KOPT-K1 (cell line): ENCODE measurements around the gene SMAD3.

Experiments
- H3K27ac ChIP-seq: fragments of 200-600 bp; sonication (generic); 2 replicates; pipeline ENCODE4 v1.5.1; 2016; ENCODE audit warnings: antibody characterized with exemption, mild to moderate bottlenecking, low read depth, low read length; ENCODE audit not compliant: poor library complexity, severe bottlenecking
- H3K36me3 ChIP-seq: fragments of 200-600 bp; sonication (generic); 2 replicates; pipeline ENCODE4 v1.5.1; 2017; ENCODE audit warnings: antibody characterized with exemption, mild to moderate bottlenecking, low read length, moderate library complexity; ENCODE audit not compliant: insufficient read depth
- H3K9me3 ChIP-seq: fragments of 200-600 bp; sonication (generic); 2 replicates; pipeline ENCODE4 v1.5.1; 2017; ENCODE audit warnings: antibody characterized with exemption, low read length, mild to moderate bottlenecking; ENCODE audit not compliant: insufficient read depth, poor library complexity, severe bottlenecking

SMAD3 gene

GRCh38 chr15:67103021-67103420, 37.6 kb downstream of the SMAD3 start:
- Histone ChIP-seq H3K9me3 (no peaks in the 10 kb centered on the region), H3K36me3 (no peaks in the 10 kb centered on the region), H3K27ac (peak overlapping the region; percentile 68)

GRCh38 chr15:67103432-67103831, 38.0 kb downstream of the SMAD3 start:
- peak overlapping the region; percentile 68 for H3K27ac ChIP-seq
- H3K36me3 ChIP-seq = no peaks in the 10 kb centered on the region
- no peaks in the 10 kb centered on the region for H3K9me3 ChIP-seq

- Histone ChIP-seq H3K27ac (peak overlapping the region; percentile 68), H3K36me3 (no peaks in the 10 kb centered on the region), H3K9me3 (no peaks in the 10 kb centered on the region)
Measured at GRCh38 chr15:67103869-67104268, 38.5 kb downstream of the SMAD3 start.

- Histone ChIP-seq H3K36me3 (no peaks in the 10 kb centered on the region), H3K27ac (peak overlapping the region; percentile 68), H3K9me3 (no peaks in the 10 kb centered on the region)
Measured at GRCh38 chr15:67104510-67104909, 39.1 kb downstream of the SMAD3 start.

GRCh38 chr15:67105065-67105951, 39.9 kb downstream of the SMAD3 start:
- Histone ChIP-seq H3K27ac (no peak overlapping the region), H3K36me3 (no peaks in the 10 kb centered on the region), H3K9me3 (no peaks in the 10 kb centered on the region)

GRCh38 chr15:67105991-67106763, 40.8 kb downstream of the SMAD3 start:
- peaks cover 7% of the 10 kb centered on the region for H3K9me3 ChIP-seq
- no peaks in the 10 kb centered on the region for H3K36me3 ChIP-seq
- no peak overlapping the region for H3K27ac ChIP-seq

GRCh38 chr15:67106764-67107013, 41.3 kb downstream of the SMAD3 start:
- Histone ChIP-seq H3K9me3 (peaks cover 13% of the 10 kb centered on the region), H3K27ac (no peak overlapping the region), H3K36me3 (no peaks in the 10 kb centered on the region)

GRCh38 chr15:67107014-67107812, 41.8 kb downstream of the SMAD3 start:
- Histone ChIP-seq H3K9me3 (peaks cover 14% of the 10 kb centered on the region), H3K27ac (no peak overlapping the region)

GRCh38 chr15:67108122-67108961, 42.9 kb downstream of the SMAD3 start:
- Histone ChIP-seq H3K9me3 (peaks cover 14% of the 10 kb centered on the region), H3K36me3 (no peaks in the 10 kb centered on the region), H3K27ac (no peak overlapping the region)

More at GRCh38 chr15:67107014-67107812, 41.8 kb downstream of the SMAD3 start:
- H3K36me3 ChIP-seq = no peaks in the 10 kb centered on the region

GRCh38 chr15:67109141-67110034, 44.0 kb downstream of the SMAD3 start:
- peaks cover 14% of the 10 kb centered on the region for H3K9me3 ChIP-seq
- H3K27ac ChIP-seq = no peak overlapping the region
- no peaks in the 10 kb centered on the region for H3K36me3 ChIP-seq

GRCh38 chr15:67110361-67110781, 45.0 kb downstream of the SMAD3 start:
- no peaks in the 10 kb centered on the region for H3K36me3 ChIP-seq
- no peak overlapping the region for H3K27ac ChIP-seq
- H3K9me3 ChIP-seq = peaks cover 14% of the 10 kb centered on the region

GRCh38 chr15:67110958-67111864, 45.8 kb downstream of the SMAD3 start:
- Histone ChIP-seq H3K36me3 (no peaks in the 10 kb centered on the region), H3K27ac (no peak overlapping the region), H3K9me3 (peaks cover 14% of the 10 kb centered on the region)

GRCh38 chr15:67114046-67114445, 48.6 kb downstream of the SMAD3 start:
- Histone ChIP-seq H3K27ac (no peak overlapping the region), H3K9me3 (peaks cover 14% of the 10 kb centered on the region), H3K36me3 (no peaks in the 10 kb centered on the region)
